ENCODE measurements around the gene ZNF48. TPM values are rescaled to one million over a fixed set of nuclear protein-coding genes. Genes with fewer than 3 reads are reported as not detected.
A peak's percentile ranks its signal among the peaks of the same experiment; 100 is the strongest.

ZNF48 gene
- total RNA-seq, 4 donors from 2014 or later: 5.5 to 7.5 (median 7.3) TPM

- no peaks in the 10 kb centered on the region for H3K36me3 ChIP-seq
- no peaks in the 10 kb centered on the region for H3K27me3 ChIP-seq
- H3K4me1 ChIP-seq: peaks cover 0 to 29% (median 13%) of the 10 kb centered on the region in 4 donors
- 0 to 1% methylated on average over 39 of the region's 39 CpGs for WGBS, 2 donors
- H3K9me3 ChIP-seq: no peaks in the 10 kb centered on the region
- DNase-seq (ENCODE audit: low spot score in 2 of 2): peak; percentile 93 to 97
- H3K4me3 ChIP-seq: peak overlapping the region; percentile 59 to 89 (median 72)
- H3K27ac ChIP-seq: peak overlapping the region; percentile 99 to 100 (median 100)
- TF ChIP-seq POLR2A (IDR thresholded peaks at IDR 0.05) (peak; percentile 56 to 82), CTCF (IDR thresholded peaks at IDR 0.05) (peak in 1 of 5 experiments; percentile 12), EP300 (IDR thresholded peaks at IDR 0.05) (peak; percentile 43 to 95)
Observed at GRCh38 chr16:30377812-30378235, 17.4 kb upstream of the ZNF48 start.

GRCh38 chr16:30378236-30379157 lies 16.7 kb upstream of the ZNF48 start:
- TF ChIP-seq CTCF (IDR thresholded peaks at IDR 0.05) (peak in 3 of 5 experiments; percentile 12 to 37 (median 27)), POLR2A (IDR thresholded peaks at IDR 0.05) (peak; percentile 23 to 89), EP300 (IDR thresholded peaks at IDR 0.05) (peak; percentile 13 to 80)
- Histone ChIP-seq H3K27ac (peak overlapping the region; percentile 99 to 100 (median 100)), H3K4me1 (peaks cover 0 to 29% (median 13%) of the 10 kb centered on the region in 4 donors), H3K4me3 (peak overlapping the region; percentile 66 to 89 (median 79)), H3K36me3 (no peaks in the 10 kb centered on the region), H3K27me3 (no peaks in the 10 kb centered on the region), H3K9me3 (no peaks in the 10 kb centered on the region)
- WGBS, 2 donors: 1% methylated on average over 38 to 61 of the region's 67 CpGs
- DNase-seq (ENCODE audit: low spot score in 2 of 2): peak; percentile 98 to 99

DNA sequence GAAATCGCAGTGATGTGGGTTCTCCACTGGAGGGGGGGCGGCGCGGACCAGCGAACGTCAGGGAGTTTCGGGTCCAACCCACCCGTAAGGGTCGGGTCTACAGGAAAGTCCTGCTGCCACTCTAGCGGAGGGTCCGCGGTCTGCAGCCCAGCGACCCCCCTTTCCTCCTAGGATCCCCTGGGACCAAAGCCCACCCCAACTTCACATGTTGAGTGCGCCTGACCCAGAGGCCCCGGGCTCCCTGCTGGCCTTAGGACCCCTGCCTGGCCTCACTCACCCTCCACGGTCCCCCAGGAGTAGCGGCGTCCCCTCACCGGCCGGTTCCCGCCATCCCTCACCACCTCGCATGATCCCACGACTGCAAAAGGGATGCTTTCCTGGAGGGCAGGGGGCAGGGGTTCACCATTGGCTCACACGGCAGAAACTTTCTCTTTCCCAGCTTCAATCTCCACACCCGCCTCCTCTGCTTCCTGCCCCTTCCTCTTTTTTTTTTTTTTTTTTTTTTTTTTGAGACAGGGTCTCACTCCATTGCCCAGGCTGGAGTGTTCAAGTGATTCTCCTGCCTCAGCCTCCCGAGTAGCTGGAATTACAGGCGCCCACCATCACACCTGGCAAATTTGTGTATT lies 15.9 kb upstream of the ZNF48 start:
- Histone ChIP-seq H3K4me1 (peaks cover 0 to 29% (median 13%) of the 10 kb centered on the region in 4 donors), H3K9me3 (no peaks in the 10 kb centered on the region), H3K36me3 (no peaks in the 10 kb centered on the region), H3K4me3 (peak overlapping the region; percentile 66 to 89 (median 79)), H3K27me3 (no peaks in the 10 kb centered on the region), H3K27ac (peak overlapping the region; percentile 99 to 100 (median 100))
- 30 to 37% methylated on average over 15 to 22 of the region's 27 CpGs for WGBS, 2 donors
- no peak for DNase-seq (ENCODE audit: low spot score in 2 of 2)
- TF ChIP-seq POLR2A (IDR thresholded peaks at IDR 0.05): no peak
- TF ChIP-seq EP300 (IDR thresholded peaks at IDR 0.05): no peak
- no peak for TF ChIP-seq CTCF (IDR thresholded peaks at IDR 0.05)

DNA sequence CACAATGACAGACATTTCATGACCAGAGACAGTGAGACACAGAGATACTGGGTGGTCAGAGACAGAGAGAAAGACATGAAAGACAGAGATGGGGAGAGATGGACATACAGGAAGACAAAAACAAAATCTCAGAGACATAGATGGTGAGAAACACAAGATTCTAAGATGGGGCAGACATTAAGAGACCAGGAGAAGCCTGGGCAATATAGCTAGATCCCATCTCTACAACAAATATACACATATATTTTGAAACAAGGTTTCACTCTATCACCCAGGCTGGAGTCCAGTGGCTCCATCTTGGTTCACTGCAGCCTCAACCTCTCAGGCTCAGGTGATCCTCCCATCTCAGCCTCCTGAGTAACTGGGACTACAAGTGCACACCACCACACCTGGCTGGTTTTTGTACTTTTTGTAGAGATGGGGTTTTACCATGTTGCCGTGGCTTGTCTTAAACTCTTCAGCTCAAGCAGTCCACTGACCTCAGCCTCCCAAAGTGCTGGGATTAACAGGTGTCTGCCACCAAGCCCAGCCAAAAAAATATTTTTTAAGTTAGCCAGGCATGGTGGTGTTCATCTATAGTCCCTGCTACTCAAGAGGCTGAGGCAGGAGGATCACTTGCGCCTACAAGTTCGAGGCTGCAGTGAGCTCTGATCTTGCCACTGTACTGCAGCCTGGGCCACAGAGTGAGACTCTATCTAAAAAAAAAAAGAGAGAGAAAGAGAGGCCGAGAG lies 15.0 kb upstream of the ZNF48 start:
- Histone ChIP-seq H3K27ac (no peak overlapping the region), H3K4me1 (peaks cover 0 to 29% (median 13%) of the 10 kb centered on the region in 4 donors), H3K36me3 (no peaks in the 10 kb centered on the region), H3K9me3 (no peaks in the 10 kb centered on the region), H3K4me3 (no peak overlapping the region), H3K27me3 (no peaks in the 10 kb centered on the region)
- DNase-seq (ENCODE audit: low spot score in 2 of 2): no peak
- TF ChIP-seq POLR2A (IDR thresholded peaks at IDR 0.05): no peak
- no peak for TF ChIP-seq EP300 (IDR thresholded peaks at IDR 0.05)
- no peak for TF ChIP-seq CTCF (IDR thresholded peaks at IDR 0.05)
- 82 to 85% methylated on average over 4 of the region's 4 CpGs for WGBS, 2 donors

Data from tibial nerve (tissue), 4 donors.